Smooth muscle cell (in vitro differentiated cells): ENCODE data around the gene ALK. TPM values are rescaled to one million over a fixed set of nuclear protein-coding genes. Genes with fewer than 3 reads are reported as not detected.

ENCODE experiments used
- DNase-seq: peaks from one replicate; lab custom pipeline; 2025; ENCODE audit not compliant: unreplicated experiment; lab: John Stamatoyannopoulos, UW
- H2AFZ ChIP-seq: fragments of 200-600 bp; sonication (generic); 2 replicates; pipeline ENCODE4 v1.6.0; 2016; ENCODE audit warnings: antibody characterized with exemption, low read depth, mild to moderate bottlenecking
- H3F3A ChIP-seq: fragments of 200-600 bp; sonication (generic); 2 replicates; pipeline ENCODE4 v1.6.0; 2017; ENCODE audit warnings: antibody characterized with exemption, low read depth
- H3K27ac ChIP-seq: fragments of 200-600 bp; sonication (generic); 2 replicates; pipeline ENCODE4 v1.5.1; 2016; ENCODE audit warnings: low read depth, mild to moderate bottlenecking
- H3K27me3 ChIP-seq: fragments of 200-600 bp; sonication (generic); 2 replicates; pipeline ENCODE4 v1.6.1; 2016; ENCODE audit warnings: low read depth, mild to moderate bottlenecking
- H3K36me3 ChIP-seq: fragments of 200-600 bp; sonication (generic); 2 replicates; pipeline ENCODE4 v1.5.1; 2016; ENCODE audit warnings: low read depth
- H3K4me1 ChIP-seq: fragments of 200-600 bp; sonication (generic); 2 replicates; pipeline ENCODE4 v1.5.1; 2016; ENCODE audit warnings: low read depth
- H3K4me2 ChIP-seq: fragments of 200-600 bp; sonication (generic); 2 replicates; pipeline ENCODE4 v1.6.0; 2016; ENCODE audit warnings: mild to moderate bottlenecking
- H3K4me3 ChIP-seq: fragments of 200-600 bp; sonication (generic); 2 replicates; pipeline ENCODE4 v1.5.1; 2016; ENCODE audit warnings: mild to moderate bottlenecking
- H3K79me2 ChIP-seq: fragments of 200-600 bp; sonication (generic); 2 replicates; pipeline ENCODE4 v1.6.0; 2016; ENCODE audit warnings: low read depth, mild to moderate bottlenecking
- H3K9ac ChIP-seq: fragments of 200-600 bp; sonication (generic); 2 replicates; pipeline ENCODE4 v1.6.0; 2016; ENCODE audit warnings: low read depth
- H3K9me3 ChIP-seq: fragments of 200-600 bp; sonication (generic); replicated peaks from 2 replicates; pipeline ENCODE4 v1.5.1; 2016; ENCODE audit warnings: low read depth
- H4K20me1 ChIP-seq: fragments of 200-600 bp; sonication (generic); 2 replicates; pipeline ENCODE4 v1.6.0; 2016; ENCODE audit warnings: low read depth
- CTCF ChIP-seq: fragments of 200-600 bp; sonication (generic); IDR thresholded peaks from 2 replicates; pipeline ENCODE4 v1.5.1; 2017; ENCODE audit warnings: borderline replicate concordance, mild to moderate bottlenecking, antibody characterized with exemption; ENCODE audit not compliant: insufficient read depth, poor library complexity, severe bottlenecking
- WGBS: methylation state at CpG from one replicate; pipeline ENCODE4 v1.1.7; 2016; ENCODE audit warnings: low lambda C conversion rate; 5-methylcytosine and 5-hydroxymethylcytosine counted together
- polyA plus RNA-seq: library from polyadenylated mRNA; unstranded; fragments of >200 nt; fragmentation: Nextera tagmentation; extraction: Ambion mirVana; gene quantifications from 2 replicates; pipeline ENCODE4 v1.2.1, GENCODE V29; 2016
- total RNA-seq: library from RNA; depleted of rRNA; stranded (reverse); fragments of >200 nt; gene quantifications from 2 replicates; pipeline ENCODE4 v1.2.3, GENCODE V29; 2014

ALK gene
- total and polyA plus RNA-seq, 2 experiments from 2014 or later = 0.13 to 0.19 TPM

- Histone ChIP-seq H3F3A (no peaks in the 10 kb centered on the region), H3K9ac (no peak overlapping the region), H3K9me3 (no peaks in the 10 kb centered on the region), H3K4me3 (no peak overlapping the region), H3K79me2 (no peaks in the 10 kb centered on the region), H3K36me3 (no peaks in the 10 kb centered on the region), H2AFZ (no peak overlapping the region), H4K20me1 (no peaks in the 10 kb centered on the region), H3K4me1 (no peaks in the 10 kb centered on the region), H3K27ac (no peak overlapping the region), H3K4me2 (no peak overlapping the region), H3K27me3 (no peaks in the 10 kb centered on the region)
- DNase-seq = no peak
- WGBS = 89% methylated on average over 3 of the region's 3 CpGs
- no peak for TF ChIP-seq CTCF
Measured at GRCh38 chr2:29444150-29444549, 477.2 kb downstream of the ALK start.

- Histone ChIP-seq H3K4me2 (no peak overlapping the region), H3F3A (no peaks in the 10 kb centered on the region), H3K9ac (no peak overlapping the region), H3K79me2 (no peaks in the 10 kb centered on the region), H3K27me3 (no peaks in the 10 kb centered on the region), H3K27ac (no peak overlapping the region), H4K20me1 (no peaks in the 10 kb centered on the region), H3K36me3 (no peaks in the 10 kb centered on the region), H3K4me3 (no peak overlapping the region), H2AFZ (no peak overlapping the region), H3K4me1 (no peaks in the 10 kb centered on the region), H3K9me3 (no peaks in the 10 kb centered on the region)
- no peak for DNase-seq
- WGBS = 44% methylated on average over 4 of the region's 4 CpGs
- no peak for TF ChIP-seq CTCF
Measured at GRCh38 chr2:29443627-29444026, 477.8 kb downstream of the ALK start.

- no peak for TF ChIP-seq CTCF
- no peaks in the 10 kb centered on the region for H3K36me3 ChIP-seq
- no peaks in the 10 kb centered on the region for H3K4me1 ChIP-seq
- no peaks in the 10 kb centered on the region for H3K79me2 ChIP-seq
- H3K4me2 ChIP-seq = no peak overlapping the region
- H3F3A ChIP-seq = no peaks in the 10 kb centered on the region
- H4K20me1 ChIP-seq = no peaks in the 10 kb centered on the region
- no peak overlapping the region for H3K9ac ChIP-seq
- no peaks in the 10 kb centered on the region for H3K27me3 ChIP-seq
- H2AFZ ChIP-seq = no peak overlapping the region
- 93% methylated on average over 4 of the region's 4 CpGs for WGBS
- H3K27ac ChIP-seq = no peak overlapping the region
- no peak for DNase-seq
- no peak overlapping the region for H3K4me3 ChIP-seq
- H3K9me3 ChIP-seq = no peaks in the 10 kb centered on the region
Measured at GRCh38 chr2:29443151-29443550, 478.2 kb downstream of the ALK start.

GRCh38 chr2:29440921-29441623 is 480.3 kb downstream of the ALK start:
- DNase-seq = no peak
- Histone ChIP-seq H3K27ac (no peak overlapping the region), H4K20me1 (no peaks in the 10 kb centered on the region), H3F3A (no peaks in the 10 kb centered on the region), H3K9ac (no peak overlapping the region), H3K4me2 (no peak overlapping the region), H2AFZ (no peak overlapping the region), H3K79me2 (no peaks in the 10 kb centered on the region), H3K4me1 (no peaks in the 10 kb centered on the region), H3K27me3 (no peaks in the 10 kb centered on the region), H3K9me3 (no peaks in the 10 kb centered on the region), H3K4me3 (no peak overlapping the region), H3K36me3 (no peaks in the 10 kb centered on the region)
- no peak for TF ChIP-seq CTCF
- WGBS = 95% methylated on average over 6 of the region's 6 CpGs
